GM12872 (cell line): ENCODE data around the gene MGMT.

Experiments
- CTCF ChIP-seq: IDR thresholded peaks from 3 replicates; pipeline ENCODE4 v1.5.1; 2011; ENCODE audit warnings: low read depth, mild to moderate bottlenecking, low read length, moderate library complexity; ENCODE audit not compliant: insufficient read depth

MGMT gene

GRCh38 chr10:129728905-129729795 lies 262.1 kb downstream of the MGMT start:
- no peak for TF ChIP-seq CTCF

- TF ChIP-seq CTCF = no peak
Measured at GRCh38 chr10:129730272-129730992, 263.4 kb downstream of the MGMT start.

GRCh38 chr10:129730993-129731325 lies 263.9 kb downstream of the MGMT start:
- TF ChIP-seq CTCF = no peak

- no peak for TF ChIP-seq CTCF
Measured at GRCh38 chr10:129740532-129741279, 273.7 kb downstream of the MGMT start.

- TF ChIP-seq CTCF = no peak
Measured at GRCh38 chr10:129741280-129741977, 274.4 kb downstream of the MGMT start.

GRCh38 chr10:129741978-129742741 lies 275.1 kb downstream of the MGMT start:
- TF ChIP-seq CTCF = no peak
